GM12891 (cell line): Measurements from ENCODE around the gene SH3TC1.

ENCODE experiments used
- POLR2A ChIP-seq: IDR thresholded peaks from 2 replicates; pipeline ENCODE4 v1.6.1; 2011; ENCODE audit warnings: low read depth, low read length, control low read depth
- POLR2AphosphoS5 ChIP-seq: IDR thresholded peaks from 2 replicates; pipeline ENCODE4 v1.6.1; 2011; ENCODE audit warnings: low read depth, low read length, control low read depth
- SPI1 ChIP-seq: IDR thresholded peaks from 2 replicates; pipeline ENCODE4 v1.6.1; 2011; ENCODE audit warnings: low read depth, low read length, control low read depth
- TAF1 ChIP-seq: IDR thresholded peaks from 2 replicates; pipeline ENCODE4 v1.6.1; 2011; ENCODE audit warnings: low read depth, low read length, control low read depth

GRCh38 chr4:8188085-8188484, 11.0 kb upstream of the SH3TC1 start:
- no peak for TF ChIP-seq POLR2A
- no peak for TF ChIP-seq SPI1
- TF ChIP-seq TAF1, result no peak
- no peak for TF ChIP-seq POLR2AphosphoS5
